ENCODE results near the gene TRIM59. TPM values are rescaled to one million over a fixed set of nuclear protein-coding genes. Genes with fewer than 3 reads are reported as not detected.

TRIM59 gene
- total RNA-seq, 4 donors from 2014 or later: 4.3 to 11.1 (median 6.7) TPM

DNA sequence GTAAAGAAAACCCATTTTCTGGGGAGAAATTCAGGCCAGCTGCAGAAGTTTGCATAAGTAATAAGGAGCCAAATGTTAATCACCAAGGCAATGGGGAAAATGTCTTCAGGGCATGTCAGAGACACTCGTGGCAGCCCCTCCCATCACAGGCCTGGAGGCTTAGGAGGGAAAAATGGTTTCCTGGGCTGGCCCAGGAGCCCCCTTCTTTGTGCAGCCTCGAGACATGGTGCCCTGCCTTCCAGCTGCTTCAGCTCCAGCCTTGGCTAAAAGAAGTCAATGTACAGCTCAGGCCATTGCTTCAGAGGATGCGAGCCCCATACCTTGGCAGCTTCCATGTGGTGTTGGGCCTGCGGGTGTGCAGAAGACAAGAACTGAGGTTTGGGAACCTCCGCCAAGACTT lies 20.6 kb upstream of the TRIM59 start:
- Histone ChIP-seq H3K36me3 (no peaks in the 10 kb centered on the region), H3K27me3 (peaks cover 4% of the 10 kb centered on the region), H3K9me3 (peaks cover 5% of the 10 kb centered on the region), H3K4me3 (no peak overlapping the region), H3K4me1 (no peaks in the 10 kb centered on the region), H3K27ac (no peak overlapping the region)
- WGBS: 75% methylated on average over 2 of the region's 5 CpGs
- no peak for TF ChIP-seq POLR2AphosphoS5 (IDR thresholded peaks at IDR 0.05)
- no peak for TF ChIP-seq EP300 (IDR thresholded peaks at IDR 0.05)
- TF ChIP-seq POLR2A (IDR thresholded peaks at IDR 0.05): no peak
- TF ChIP-seq, protein P1, sequence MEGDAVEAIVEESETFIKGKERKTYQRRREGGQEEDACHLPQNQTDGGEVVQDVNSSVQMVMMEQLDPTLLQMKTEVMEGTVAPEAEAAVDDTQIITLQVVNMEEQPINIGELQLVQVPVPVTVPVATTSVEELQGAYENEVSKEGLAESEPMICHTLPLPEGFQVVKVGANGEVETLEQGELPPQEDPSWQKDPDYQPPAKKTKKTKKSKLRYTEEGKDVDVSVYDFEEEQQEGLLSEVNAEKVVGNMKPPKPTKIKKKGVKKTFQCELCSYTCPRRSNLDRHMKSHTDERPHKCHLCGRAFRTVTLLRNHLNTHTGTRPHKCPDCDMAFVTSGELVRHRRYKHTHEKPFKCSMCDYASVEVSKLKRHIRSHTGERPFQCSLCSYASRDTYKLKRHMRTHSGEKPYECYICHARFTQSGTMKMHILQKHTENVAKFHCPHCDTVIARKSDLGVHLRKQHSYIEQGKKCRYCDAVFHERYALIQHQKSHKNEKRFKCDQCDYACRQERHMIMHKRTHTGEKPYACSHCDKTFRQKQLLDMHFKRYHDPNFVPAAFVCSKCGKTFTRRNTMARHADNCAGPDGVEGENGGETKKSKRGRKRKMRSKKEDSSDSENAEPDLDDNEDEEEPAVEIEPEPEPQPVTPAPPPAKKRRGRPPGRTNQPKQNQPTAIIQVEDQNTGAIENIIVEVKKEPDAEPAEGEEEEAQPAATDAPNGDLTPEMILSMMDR (IDR thresholded peaks at IDR 0.05): no peak
- DNase-seq (ENCODE audit: low spot score in 2 of 2): no peak

GRCh38 chr3:160464971-160465370 lies 15.4 kb upstream of the TRIM59 start:
- H3K4me3 ChIP-seq: no peak overlapping the region
- H3K27me3 ChIP-seq: peaks cover 4% of the 10 kb centered on the region
- no peak for TF ChIP-seq POLR2A (IDR thresholded peaks at IDR 0.05)
- TF ChIP-seq, protein P1 (IDR thresholded peaks at IDR 0.05): no peak
- TF ChIP-seq EP300 (IDR thresholded peaks at IDR 0.05): no peak
- TF ChIP-seq POLR2AphosphoS5 (IDR thresholded peaks at IDR 0.05): no peak
- 89% methylated on average over 1 of the region's 1 CpG for WGBS
- no peak overlapping the region for H3K27ac ChIP-seq
- no peaks in the 10 kb centered on the region for H3K4me1 ChIP-seq
- H3K9me3 ChIP-seq: no peaks in the 10 kb centered on the region
- DNase-seq (ENCODE audit: low spot score in 2 of 2): no peak
- no peaks in the 10 kb centered on the region for H3K36me3 ChIP-seq

GRCh38 chr3:160464321-160464720 lies 14.7 kb upstream of the TRIM59 start:
- TF ChIP-seq EP300 (IDR thresholded peaks at IDR 0.05): no peak
- TF ChIP-seq, protein P1 (IDR thresholded peaks at IDR 0.05): no peak
- no peak for TF ChIP-seq POLR2A (IDR thresholded peaks at IDR 0.05)
- no peak for TF ChIP-seq POLR2AphosphoS5 (IDR thresholded peaks at IDR 0.05)
- WGBS: 98% methylated on average over 2 of the region's 2 CpGs

GRCh38 chr3:160460033-160460432 lies 10.4 kb upstream of the TRIM59 start:
- no peak overlapping the region for H3K27ac ChIP-seq
- no peaks in the 10 kb centered on the region for H3K27me3 ChIP-seq
- WGBS: 69% methylated on average over 3 of the region's 3 CpGs
- no peaks in the 10 kb centered on the region for H3K9me3 ChIP-seq
- H3K4me1 ChIP-seq: no peaks in the 10 kb centered on the region
- TF ChIP-seq EP300 (IDR thresholded peaks at IDR 0.05) (no peak), POLR2AphosphoS5 (IDR thresholded peaks at IDR 0.05) (no peak), POLR2A (IDR thresholded peaks at IDR 0.05) (no peak)
- TF ChIP-seq, protein P1 (IDR thresholded peaks at IDR 0.05): no peak
- DNase-seq (ENCODE audit: low spot score in 2 of 2): no peak
- no peak overlapping the region for H3K4me3 ChIP-seq
- no peaks in the 10 kb centered on the region for H3K36me3 ChIP-seq

More at GRCh38 chr3:160464321-160464720, 14.7 kb upstream of the TRIM59 start:
- no peaks in the 10 kb centered on the region for H3K4me1 ChIP-seq
- DNase-seq (ENCODE audit: low spot score in 2 of 2): no peak
- no peaks in the 10 kb centered on the region for H3K36me3 ChIP-seq
- H3K27me3 ChIP-seq: peaks cover 4% of the 10 kb centered on the region
- no peak overlapping the region for H3K4me3 ChIP-seq
- H3K27ac ChIP-seq: no peak overlapping the region
- H3K9me3 ChIP-seq: no peaks in the 10 kb centered on the region

- TF ChIP-seq EP300 (IDR thresholded peaks at IDR 0.05) (no peak), POLR2AphosphoS5 (IDR thresholded peaks at IDR 0.05) (no peak), POLR2A (IDR thresholded peaks at IDR 0.05) (no peak)
- TF ChIP-seq, protein P1 (IDR thresholded peaks at IDR 0.05): no peak
- DNase-seq (ENCODE audit: low spot score in 2 of 2): no peak
- Histone ChIP-seq H3K4me3 (no peak overlapping the region), H3K9me3 (no peaks in the 10 kb centered on the region), H3K36me3 (no peaks in the 10 kb centered on the region), H3K27ac (no peak overlapping the region), H3K4me1 (no peaks in the 10 kb centered on the region), H3K27me3 (no peaks in the 10 kb centered on the region)
- WGBS: 95% methylated on average over 9 of the region's 9 CpGs
These were observed 9.9 kb upstream of the TRIM59 start for GRCh38 chr3:160459450-160459970.

Measured in suprapubic skin (tissue), 4 donors.